OCI-LY7 (cell line): ENCODE results near the gene TRIM46.
"Not testable (repeated sequence)": the region's sequence is repeated elsewhere in the genome, so short reads cannot be mapped to it uniquely, and the experiment has no call there.

ENCODE experiments used
- EZH2phosphoT487 ChIP-seq: fragments of 200-600 bp; sonication (generic); IDR thresholded peaks from 2 replicates; pipeline ENCODE4 v1.6.1; 2018; ENCODE audit warnings: low read depth, borderline replicate concordance, mild to moderate bottlenecking, mixed run types, antibody characterized with exemption, low read length, moderate library complexity, mixed read lengths
- TF ChIP-seq, protein P1 (sequence below): fragments of 200-600 bp; sonication (generic); conservative IDR thresholded peaks from 2 replicates; pipeline ENCODE4 v1.5.1; 2014; ENCODE audit warnings: mild to moderate bottlenecking, antibody characterized with exemption, low read length, moderate library complexity, mixed read lengths

DNA sequence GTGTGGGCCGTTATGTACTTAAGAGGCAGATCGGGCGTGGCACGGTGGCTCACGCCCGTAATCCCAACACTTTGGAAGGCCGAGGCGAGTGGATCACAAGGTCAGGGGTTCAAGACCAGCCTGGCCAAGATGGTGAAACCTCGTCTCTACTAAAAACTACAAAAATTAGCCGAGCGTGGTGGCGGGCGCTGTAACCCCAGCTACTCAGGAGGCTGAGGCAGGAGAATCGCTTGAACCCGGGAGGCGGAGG is 20.3 kb downstream of the TRIM46 start:
- TF ChIP-seq, protein P1, sequence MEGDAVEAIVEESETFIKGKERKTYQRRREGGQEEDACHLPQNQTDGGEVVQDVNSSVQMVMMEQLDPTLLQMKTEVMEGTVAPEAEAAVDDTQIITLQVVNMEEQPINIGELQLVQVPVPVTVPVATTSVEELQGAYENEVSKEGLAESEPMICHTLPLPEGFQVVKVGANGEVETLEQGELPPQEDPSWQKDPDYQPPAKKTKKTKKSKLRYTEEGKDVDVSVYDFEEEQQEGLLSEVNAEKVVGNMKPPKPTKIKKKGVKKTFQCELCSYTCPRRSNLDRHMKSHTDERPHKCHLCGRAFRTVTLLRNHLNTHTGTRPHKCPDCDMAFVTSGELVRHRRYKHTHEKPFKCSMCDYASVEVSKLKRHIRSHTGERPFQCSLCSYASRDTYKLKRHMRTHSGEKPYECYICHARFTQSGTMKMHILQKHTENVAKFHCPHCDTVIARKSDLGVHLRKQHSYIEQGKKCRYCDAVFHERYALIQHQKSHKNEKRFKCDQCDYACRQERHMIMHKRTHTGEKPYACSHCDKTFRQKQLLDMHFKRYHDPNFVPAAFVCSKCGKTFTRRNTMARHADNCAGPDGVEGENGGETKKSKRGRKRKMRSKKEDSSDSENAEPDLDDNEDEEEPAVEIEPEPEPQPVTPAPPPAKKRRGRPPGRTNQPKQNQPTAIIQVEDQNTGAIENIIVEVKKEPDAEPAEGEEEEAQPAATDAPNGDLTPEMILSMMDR = not testable (repeated sequence)
- TF ChIP-seq EZH2phosphoT487 = not testable (repeated sequence)
